Right ventricle myocardium inferior (tissue), 1 donor: ENCODE data around the gene CAMK1G. TPM values are rescaled to one million over a fixed set of nuclear protein-coding genes. Genes with fewer than 3 reads are reported as not detected.

Source experiments
- ATAC-seq: fragments of 200-7000 bp; cut with Tn5 transposase; one replicate; pipeline ENCODE4 v1.9.1; 2020; ENCODE audit warnings: mild to moderate bottlenecking, moderate library complexity
- DNase-seq: peaks from one replicate; pipeline ENCODE4 v3.0.0; 2021; ENCODE audit errors: missing footprints
- intact Hi-C: fragments of 100-400 bp; cut with DNase I; formaldehyde crosslinking; loops from one replicate; pipeline ENCODE4 v1.11.0; 2022
- total RNA-seq: library from RNA; stranded (reverse); fragmentation: NEBNext Ultra II Directional; extraction: Animal tissue kit (Norgen Biotek cat#: 25700); gene quantifications from one replicate; pipeline ENCODE4 v1.2.1, GENCODE V29; 2021
- donor health status: DM: no; HTN: yes; CAD: no; lungs with severe emphysema.

CAMK1G gene
- total RNA-seq, 1 donor from 2014 or later: not detected

- no peak for DNase-seq
- no peak for ATAC-seq
- intact Hi-C loops: loop anchor here (5.0 kb wide), 1 partner anchor 154 kb away; no protein-coding TSS in a partner anchor
Measured at GRCh38 chr1:209593747-209594146, 10.2 kb downstream of the CAMK1G start.

GRCh38 chr1:209594440-209594839 lies 10.9 kb downstream of the CAMK1G start:
- no peak for DNase-seq

GRCh38 chr1:209595028-209595427 lies 11.5 kb downstream of the CAMK1G start:
- intact Hi-C loops: no loop called here
- DNase-seq (no peak), ATAC-seq (no peak)

More at GRCh38 chr1:209594440-209594839, 10.9 kb downstream of the CAMK1G start:
- ATAC-seq: no peak
- intact Hi-C loops: loop anchor here (5.0 kb wide), 1 partner anchor 153 kb away; no protein-coding TSS in a partner anchor

GRCh38 chr1:209595599-209596285 lies 12.2 kb downstream of the CAMK1G start:
- DNase-seq: no peak
- ATAC-seq: no peak
- intact Hi-C loops: no loop called here

- ATAC-seq: no peak
- intact Hi-C loops: no loop called here
- no peak for DNase-seq
Measured at GRCh38 chr1:209597499-209597898, 14.0 kb downstream of the CAMK1G start.

GRCh38 chr1:209598227-209598626 lies 14.7 kb downstream of the CAMK1G start:
- ATAC-seq (no peak), DNase-seq (no peak)
- intact Hi-C loops: no loop called here

- intact Hi-C loops: no loop called here
- ATAC-seq (no peak), DNase-seq (no peak)
Measured at GRCh38 chr1:209600541-209600940, 17.0 kb downstream of the CAMK1G start.

GRCh38 chr1:209601809-209602657 lies 18.5 kb downstream of the CAMK1G start:
- peak; percentile 85 for ATAC-seq
- no peak for DNase-seq
- intact Hi-C loops: loop anchor here (1.0 to 2.0 kb wide), 2 partner anchors 25 to 91 kb away; no protein-coding TSS in a partner anchor

GRCh38 chr1:209603877-209604276 lies 20.4 kb downstream of the CAMK1G start:
- ATAC-seq: no peak
- intact Hi-C loops: loop anchor here (2.0 kb wide), 1 partner anchor 23 kb away; no protein-coding TSS in a partner anchor
- DNase-seq: no peak

GRCh38 chr1:209607102-209607794 lies 23.7 kb downstream of the CAMK1G start:
- no peak for DNase-seq
- no peak for ATAC-seq
- intact Hi-C loops: no loop called here

GRCh38 chr1:209607795-209608178 lies 24.3 kb downstream of the CAMK1G start:
- no peak for ATAC-seq

GRCh38 chr1:209609041-209609790 lies 25.7 kb downstream of the CAMK1G start:
- ATAC-seq: no peak
- DNase-seq: no peak
- intact Hi-C loops: no loop called here

More at GRCh38 chr1:209607795-209608178, 24.3 kb downstream of the CAMK1G start:
- no peak for DNase-seq
- intact Hi-C loops: no loop called here

- no peak for DNase-seq
- no peak for ATAC-seq
- intact Hi-C loops: no loop called here
Measured at GRCh38 chr1:209609791-209610630, 26.5 kb downstream of the CAMK1G start.

GRCh38 chr1:209610631-209610905 lies 27.1 kb downstream of the CAMK1G start:
- DNase-seq: no peak
- intact Hi-C loops: no loop called here
- no peak for ATAC-seq

GRCh38 chr1:209611771-209612570 lies 28.5 kb downstream of the CAMK1G start:
- ATAC-seq (no peak), DNase-seq (no peak)
- intact Hi-C loops: no loop called here

GRCh38 chr1:209612646-209613399 lies 29.3 kb downstream of the CAMK1G start:
- DNase-seq (no peak), ATAC-seq (no peak)
- intact Hi-C loops: no loop called here
